Cardiac fibroblast (primary cell): Measurements from ENCODE around the gene DYSF.

Source experiments
- DNase-seq, 2 donors: peaks; one replicate each; pipeline versions ENCODE4 v3.0.0 to v3.0.0-alpha.2; 2010; ENCODE audit warnings: low read depth in 2 of 2
- H3K4me3 ChIP-seq, 2 donors: replicated peaks in 1 of 2; 1 replicate in 1 of 2; 2 replicates in 1 of 2; pipeline ENCODE4 v1.5.1; 2011; ENCODE audit warnings: low read depth in 2 of 2, low read length in 2 of 2, mild to moderate bottlenecking in 2 of 2, moderate library complexity in 1 of 2
- TF ChIP-seq, protein P1 (sequence below): IDR thresholded peaks from one replicate; pipeline ENCODE4 v1.5.1; 2011; ENCODE audit warnings: low read depth, mild to moderate bottlenecking, low read length, inconsistent platforms

DYSF gene

DNA sequence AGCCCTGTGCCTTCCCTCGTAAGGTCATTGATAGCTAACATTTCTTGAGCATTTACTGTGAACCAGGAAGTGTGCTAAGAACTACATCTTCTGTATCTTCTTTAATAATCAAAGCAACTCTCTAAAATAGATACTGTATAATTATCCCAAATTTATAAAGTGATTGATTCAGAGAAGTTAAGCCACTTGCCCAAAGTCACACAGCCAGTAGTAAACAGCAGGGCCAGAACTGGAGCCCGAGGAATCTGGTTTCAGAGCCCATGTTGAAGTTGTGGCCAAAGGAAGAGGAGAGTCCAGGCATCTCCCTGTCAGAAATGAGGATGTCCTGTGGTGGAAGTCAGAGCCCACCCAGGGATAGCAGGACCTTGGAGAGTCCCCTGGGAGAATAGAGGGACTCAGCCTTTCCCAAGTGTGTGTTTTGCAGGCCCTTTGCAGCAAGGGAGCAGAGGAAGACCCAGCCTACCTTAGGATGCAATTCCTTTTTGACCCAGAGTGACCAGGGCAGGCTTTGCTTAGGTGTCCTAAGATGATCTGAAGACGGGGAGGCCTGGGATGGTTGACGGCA is 134.2 kb downstream of the DYSF start:
- DNase-seq: no peak
- TF ChIP-seq, protein P1, sequence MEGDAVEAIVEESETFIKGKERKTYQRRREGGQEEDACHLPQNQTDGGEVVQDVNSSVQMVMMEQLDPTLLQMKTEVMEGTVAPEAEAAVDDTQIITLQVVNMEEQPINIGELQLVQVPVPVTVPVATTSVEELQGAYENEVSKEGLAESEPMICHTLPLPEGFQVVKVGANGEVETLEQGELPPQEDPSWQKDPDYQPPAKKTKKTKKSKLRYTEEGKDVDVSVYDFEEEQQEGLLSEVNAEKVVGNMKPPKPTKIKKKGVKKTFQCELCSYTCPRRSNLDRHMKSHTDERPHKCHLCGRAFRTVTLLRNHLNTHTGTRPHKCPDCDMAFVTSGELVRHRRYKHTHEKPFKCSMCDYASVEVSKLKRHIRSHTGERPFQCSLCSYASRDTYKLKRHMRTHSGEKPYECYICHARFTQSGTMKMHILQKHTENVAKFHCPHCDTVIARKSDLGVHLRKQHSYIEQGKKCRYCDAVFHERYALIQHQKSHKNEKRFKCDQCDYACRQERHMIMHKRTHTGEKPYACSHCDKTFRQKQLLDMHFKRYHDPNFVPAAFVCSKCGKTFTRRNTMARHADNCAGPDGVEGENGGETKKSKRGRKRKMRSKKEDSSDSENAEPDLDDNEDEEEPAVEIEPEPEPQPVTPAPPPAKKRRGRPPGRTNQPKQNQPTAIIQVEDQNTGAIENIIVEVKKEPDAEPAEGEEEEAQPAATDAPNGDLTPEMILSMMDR: no peak
- H3K4me3 ChIP-seq: no peak overlapping the region

DNA sequence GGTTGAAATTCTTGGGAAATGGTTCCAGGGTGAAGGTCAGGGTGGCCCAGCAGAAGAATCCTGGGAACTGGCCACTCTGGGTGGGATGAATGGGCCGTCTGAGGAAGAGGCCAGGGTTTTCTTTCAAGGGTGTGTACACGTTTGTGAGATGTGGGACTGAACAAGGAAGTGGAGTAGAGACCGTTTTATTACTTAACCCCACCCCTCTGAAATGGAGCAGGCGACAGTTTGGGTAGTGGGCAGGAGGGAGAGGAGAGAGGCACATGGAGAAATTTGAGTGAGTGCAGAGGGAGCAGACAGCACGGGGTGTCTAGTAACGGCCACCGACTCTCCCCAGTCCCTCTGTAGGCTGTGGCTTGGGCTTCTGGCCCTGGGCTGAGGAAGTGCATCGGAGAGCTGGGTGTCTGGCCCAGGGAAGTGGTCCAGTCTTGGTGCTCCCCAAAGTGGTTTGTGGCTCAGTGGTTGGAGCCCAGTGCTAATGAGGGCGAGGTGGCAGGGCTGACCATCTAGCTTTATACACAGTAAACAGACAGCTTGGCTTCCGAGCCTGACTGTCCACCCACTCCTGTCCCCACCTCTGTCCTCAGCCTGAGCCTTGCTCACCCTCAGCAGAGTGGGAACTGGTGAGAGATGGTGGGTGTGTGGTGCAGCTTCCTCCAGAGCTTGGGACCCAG is 135.3 kb downstream of the DYSF start:
- TF ChIP-seq, protein P1: no peak
- no peak for DNase-seq
- no peak overlapping the region for H3K4me3 ChIP-seq

DNA sequence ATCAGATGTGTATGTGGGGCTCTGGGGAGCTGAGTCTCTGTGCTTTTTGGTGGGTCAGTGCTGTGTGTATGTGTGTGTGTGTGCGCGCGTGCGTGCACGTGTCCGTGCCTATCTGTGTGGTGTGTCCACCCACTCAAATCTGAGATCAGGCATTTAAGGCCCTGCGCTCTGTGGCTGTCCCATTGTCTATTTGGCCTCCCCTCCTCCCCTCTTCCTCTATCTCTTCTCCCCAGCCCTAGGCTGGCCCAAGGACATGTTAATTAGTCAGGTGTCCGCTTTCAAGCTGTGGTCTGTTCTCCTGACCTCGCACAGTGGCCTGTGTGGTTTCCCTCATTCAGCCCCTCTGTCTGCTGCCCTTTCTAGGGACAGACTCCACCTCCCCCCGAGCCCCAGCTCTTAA is 136.4 kb downstream of the DYSF start:
- no peak for DNase-seq
- no peak overlapping the region for H3K4me3 ChIP-seq
- TF ChIP-seq, protein P1: no peak

DNA sequence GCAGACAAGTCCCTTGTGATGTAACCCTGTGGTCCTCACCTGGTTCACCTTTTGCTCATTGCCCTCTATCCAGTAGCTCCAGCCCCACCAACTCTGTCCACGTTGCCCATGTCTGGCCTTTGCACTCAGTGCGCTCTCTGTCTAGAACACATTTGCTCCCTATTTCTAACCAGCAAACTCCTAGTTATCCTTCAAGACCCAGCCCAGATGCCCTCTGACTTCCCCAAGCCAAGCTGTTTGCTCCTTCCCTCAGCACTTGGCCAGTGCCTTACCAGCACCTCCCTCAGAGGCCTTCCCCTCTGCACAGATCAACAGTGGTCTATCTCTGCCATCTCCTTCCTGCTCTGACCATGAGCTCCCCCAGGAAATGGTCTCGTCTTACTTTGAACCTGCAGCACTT is 137.7 kb downstream of the DYSF start:
- DNase-seq: no peak
- TF ChIP-seq, protein P1: no peak
- no peak overlapping the region for H3K4me3 ChIP-seq

DNA sequence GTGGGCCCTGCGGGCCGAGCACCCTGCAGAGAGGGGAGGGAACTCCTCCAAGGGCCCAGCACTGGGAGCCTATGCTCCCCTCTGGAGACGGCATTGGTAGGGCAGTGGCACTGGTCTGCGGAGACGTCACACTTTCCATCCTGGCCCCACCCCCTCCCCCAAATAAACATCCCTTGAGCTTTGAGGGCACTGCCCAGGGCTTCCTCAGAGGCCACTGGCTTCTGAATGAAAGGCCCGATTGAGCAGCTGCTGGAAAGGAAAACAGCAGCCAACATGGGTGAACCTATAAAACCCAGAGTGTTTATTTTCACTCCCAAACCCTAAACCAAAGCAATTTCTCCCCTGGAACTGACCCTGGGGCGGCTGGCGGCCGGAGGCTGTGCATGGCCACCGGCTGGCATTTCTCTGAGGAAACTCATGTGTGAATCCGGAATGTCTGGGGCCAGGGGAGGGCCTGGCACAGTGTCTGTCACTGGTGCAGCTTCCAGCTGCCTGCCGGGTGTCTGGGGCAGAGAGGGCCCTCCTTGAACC is 138.9 kb downstream of the DYSF start:
- no peak for DNase-seq
- no peak overlapping the region for H3K4me3 ChIP-seq
- TF ChIP-seq, protein P1: no peak

DNA sequence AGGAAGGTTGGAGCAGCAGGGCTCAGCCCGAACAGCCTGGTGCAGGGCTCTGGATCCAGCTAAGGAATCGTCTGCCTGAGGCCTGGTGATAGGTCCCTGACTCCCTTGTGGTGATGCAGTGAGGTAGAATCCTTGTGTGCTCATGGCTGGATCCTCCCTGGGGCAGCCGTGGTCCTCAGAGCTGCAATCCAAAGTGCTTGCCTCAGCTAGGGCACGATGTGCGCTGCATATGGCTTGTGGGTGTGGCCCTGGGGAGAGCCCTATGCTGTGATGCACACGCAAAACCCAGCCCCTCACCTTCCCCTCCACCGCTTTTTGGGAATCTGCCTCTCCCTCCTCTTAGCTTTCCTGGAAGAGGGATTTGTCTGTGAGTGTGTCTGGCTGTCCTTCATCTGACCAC is 142.2 kb downstream of the DYSF start:
- TF ChIP-seq, protein P1: no peak
- DNase-seq: no peak
- H3K4me3 ChIP-seq: no peak overlapping the region
